HG03139 (cell line): ENCODE results near the gene TEX51.

ENCODE experiments used
- ATAC-seq: cut with Tn5 transposase; IDR thresholded peaks from one replicate; pipeline ENCODE4 v1.9.1; 2021; ENCODE audit not compliant: unreplicated experiment

Gene TEX51

DNA sequence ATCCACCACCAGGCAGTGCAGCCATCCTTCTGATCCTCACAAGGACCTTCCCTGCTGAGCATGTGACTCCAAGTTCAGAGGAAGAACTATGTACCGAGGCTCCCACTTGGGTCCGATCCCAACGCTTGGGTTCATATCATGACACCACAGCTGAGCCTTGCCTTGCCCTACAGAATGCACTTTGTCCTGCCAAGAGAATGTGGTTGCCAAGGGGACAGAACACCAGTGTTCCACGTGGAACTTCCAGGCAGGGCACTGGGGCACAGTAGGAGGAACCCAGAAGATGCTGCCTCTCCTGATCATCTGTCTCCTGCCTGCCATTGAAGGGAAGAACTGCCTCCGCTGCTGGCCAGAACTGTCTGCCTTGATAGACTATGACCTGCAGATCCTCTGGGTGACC is at the start of gene TEX51:
TSS of gene TEX51 (plus strand) at position 255 of the 400 bp plus-strand sequence. CDS start at position 284, 29 bp downstream.
- no peak for ATAC-seq

GRCh38 chr2:126849054-126849453 is 49.6 kb upstream of the TEX51 start:
- ATAC-seq = no peak

GRCh38 chr2:126849486-126849885 is 49.2 kb upstream of the TEX51 start:
- ATAC-seq = no peak

GRCh38 chr2:126849991-126850535 is 48.6 kb upstream of the TEX51 start:
- ATAC-seq = no peak

DNA sequence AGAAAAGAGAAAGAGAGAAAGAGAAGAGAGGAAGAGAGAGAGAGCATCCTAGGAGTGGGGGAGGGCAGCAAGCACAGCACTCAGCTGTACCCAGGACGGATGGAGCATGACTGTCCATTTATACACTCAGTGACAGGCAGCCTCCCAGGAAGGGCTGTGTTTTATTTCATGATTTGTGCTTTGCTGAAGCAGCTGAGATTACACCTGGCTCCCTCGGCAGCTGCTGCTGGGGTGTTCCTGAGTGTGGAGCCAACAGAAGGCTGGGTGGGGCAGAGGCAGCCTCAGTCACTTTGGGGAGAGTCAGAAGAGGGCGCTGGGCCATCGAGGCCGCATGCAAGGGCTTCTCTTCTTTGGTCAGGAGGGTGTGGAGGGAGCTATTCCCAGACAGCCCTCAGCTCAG is 47.8 kb upstream of the TEX51 start:
- ATAC-seq = no peak

DNA sequence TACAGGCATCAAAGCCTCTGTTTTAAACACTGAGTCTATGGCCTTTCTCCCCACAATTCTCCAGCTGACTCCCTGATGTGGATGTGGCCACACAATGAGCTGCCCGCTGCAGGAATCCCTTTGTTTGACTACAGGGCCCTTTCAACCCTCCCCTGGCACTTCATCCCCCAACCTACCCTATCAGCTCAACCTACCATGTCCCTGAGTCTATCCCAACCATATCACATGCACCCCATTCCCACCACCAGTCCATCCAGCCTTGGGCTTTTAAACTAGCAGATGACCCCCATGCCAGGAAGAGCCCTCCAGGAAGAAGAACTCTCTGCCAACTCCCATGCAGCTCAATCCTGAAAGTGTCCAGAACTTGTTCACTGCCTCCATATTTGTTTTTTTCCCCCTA is 46.9 kb upstream of the TEX51 start:
- ATAC-seq = no peak

DNA sequence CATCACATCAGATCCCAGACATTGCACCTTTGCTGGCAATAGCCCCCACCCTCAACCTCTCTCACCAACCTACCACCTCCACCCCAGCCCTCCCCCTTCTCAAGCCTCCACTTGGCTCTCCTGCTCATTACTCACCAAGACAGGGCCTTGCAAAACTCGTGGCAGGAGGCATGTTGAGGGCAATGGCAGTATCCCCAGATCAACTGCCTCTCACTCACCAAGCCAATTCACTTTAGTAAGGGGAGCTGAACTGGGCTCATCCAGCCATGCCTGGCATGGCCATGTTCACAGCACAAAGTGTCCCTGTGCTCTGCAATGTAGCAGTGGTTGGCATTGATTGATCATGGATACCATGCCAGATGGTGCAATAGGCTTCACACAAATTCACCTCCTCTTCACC is 46.3 kb upstream of the TEX51 start:
- no peak for ATAC-seq

GRCh38 chr2:126855606-126856005 is 43.1 kb upstream of the TEX51 start:
- no peak for ATAC-seq

DNA sequence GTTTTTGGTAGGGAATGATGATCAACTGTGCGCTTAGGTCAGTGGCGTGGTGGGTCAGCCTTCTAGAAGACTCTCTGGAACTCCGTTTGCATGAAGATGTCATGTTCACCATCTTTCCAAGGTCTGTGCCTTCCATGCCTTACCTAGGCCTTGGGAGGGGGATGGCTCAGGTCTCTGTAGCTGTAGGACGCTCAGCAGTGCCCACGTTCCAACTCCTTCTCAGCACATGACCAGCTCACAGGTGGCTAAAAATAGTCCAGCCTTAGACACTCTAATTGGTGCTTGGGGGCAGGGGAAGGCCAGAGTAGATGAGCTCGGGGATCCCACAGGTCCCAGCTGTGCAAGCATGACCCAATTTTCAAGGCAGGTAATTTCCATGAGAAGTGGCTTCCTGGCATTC is 42.3 kb upstream of the TEX51 start:
- ATAC-seq = no peak

GRCh38 chr2:126857502-126857901 is 41.2 kb upstream of the TEX51 start:
- no peak for ATAC-seq

DNA sequence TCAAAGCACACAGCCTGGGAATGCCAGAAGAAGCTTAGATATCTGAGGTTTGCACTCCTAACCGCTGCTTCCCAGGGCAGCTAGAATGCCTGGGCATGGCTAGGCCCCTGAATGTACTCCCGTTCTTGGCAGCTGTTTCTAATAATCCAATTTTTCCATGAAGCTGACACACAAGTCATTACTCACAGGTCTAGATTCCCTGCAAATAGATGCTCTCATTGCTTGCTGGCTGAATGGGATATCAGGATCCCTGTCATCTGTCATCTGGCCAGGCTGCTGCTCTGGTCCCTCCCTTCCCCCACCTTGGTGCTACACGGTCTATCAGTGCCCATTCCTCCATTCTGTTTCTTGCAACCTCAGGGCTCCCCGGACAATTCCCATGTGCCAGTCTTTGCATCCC is 40.7 kb upstream of the TEX51 start:
- ATAC-seq = no peak

DNA sequence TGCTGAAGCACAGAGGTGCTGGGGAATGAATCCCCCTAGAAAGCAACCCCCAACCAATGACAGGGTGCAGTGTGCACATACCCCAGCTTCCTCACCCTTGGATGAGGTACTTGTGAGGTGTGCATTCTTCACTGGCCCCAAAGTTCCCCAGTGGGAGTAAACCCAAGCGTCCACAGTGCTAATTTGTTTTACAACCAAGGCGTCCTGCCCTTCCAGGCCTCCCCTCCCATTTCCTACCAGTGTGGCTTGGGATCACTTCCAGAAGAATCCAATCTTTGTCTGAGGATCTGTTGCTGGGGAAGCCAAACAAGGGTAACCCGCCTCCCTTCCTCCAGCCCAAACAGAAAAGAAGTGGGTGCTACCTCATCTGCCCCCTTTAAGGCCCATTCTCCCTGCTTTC is 40.3 kb upstream of the TEX51 start:
- no peak for ATAC-seq

DNA sequence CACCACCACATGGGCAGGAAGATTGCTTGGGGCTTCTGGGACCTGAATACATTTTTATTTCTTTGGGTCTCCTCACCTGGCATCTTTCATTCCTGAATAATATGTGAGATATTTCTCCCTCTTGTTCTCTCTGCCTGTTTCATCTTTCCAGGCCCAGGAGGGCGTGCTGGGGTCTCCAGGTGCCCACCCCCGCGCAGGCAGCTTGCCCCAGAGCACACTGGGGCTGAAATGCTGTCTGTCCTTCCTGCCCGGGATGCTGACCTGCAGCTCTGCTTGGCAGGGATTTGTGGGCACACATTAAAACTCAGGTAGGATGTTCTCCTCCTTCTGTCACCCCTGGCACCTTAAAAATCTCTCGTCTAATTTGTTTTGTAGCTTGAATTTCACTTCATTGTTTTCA is 39.7 kb upstream of the TEX51 start:
- no peak for ATAC-seq

- ATAC-seq = no peak
Measured at GRCh38 chr2:126859631-126860030, 39.1 kb upstream of the TEX51 start.

DNA sequence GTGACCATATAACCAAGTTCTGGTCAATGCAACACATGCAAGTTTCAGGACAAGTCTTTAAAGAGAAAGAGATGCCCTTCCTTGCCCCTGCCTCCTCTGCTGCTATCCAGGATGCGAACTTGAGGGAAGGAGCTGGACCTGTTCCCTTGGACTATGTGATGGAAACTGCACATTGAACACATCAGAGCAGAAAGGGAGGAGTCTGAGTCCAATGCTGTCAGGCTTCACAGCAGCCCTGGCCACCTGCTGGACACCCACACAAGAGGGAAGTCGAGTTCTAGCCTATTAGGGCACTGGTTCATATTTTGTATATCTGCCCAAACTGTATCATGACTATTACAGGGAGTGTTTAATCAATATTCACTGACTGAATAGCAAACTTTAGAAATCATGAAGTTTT is 38.3 kb upstream of the TEX51 start:
- ATAC-seq = no peak

- ATAC-seq = no peak
Measured at GRCh38 chr2:126862730-126863129, 36.0 kb upstream of the TEX51 start.

- no peak for ATAC-seq
Measured at GRCh38 chr2:126863336-126864015, 35.2 kb upstream of the TEX51 start.

DNA sequence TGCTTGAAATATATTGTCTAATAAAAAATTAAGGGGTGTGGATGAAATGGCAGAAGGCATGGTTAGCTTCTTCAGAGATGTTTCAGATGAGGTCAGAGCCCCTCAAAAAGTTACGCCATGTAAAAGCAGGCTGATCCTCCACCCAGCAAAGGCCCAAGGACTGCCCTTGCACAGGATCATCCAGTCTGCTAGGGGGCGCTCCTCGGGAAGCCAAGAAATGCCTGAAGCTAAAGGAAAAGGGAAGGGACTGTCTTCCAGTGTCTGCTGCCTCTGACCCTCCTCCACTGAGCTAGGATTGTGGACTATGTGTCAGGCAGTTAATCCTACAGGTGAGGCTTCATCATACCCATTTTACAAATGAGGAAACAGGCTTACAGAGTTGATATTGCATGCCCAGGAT is 33.8 kb upstream of the TEX51 start:
- no peak for ATAC-seq

DNA sequence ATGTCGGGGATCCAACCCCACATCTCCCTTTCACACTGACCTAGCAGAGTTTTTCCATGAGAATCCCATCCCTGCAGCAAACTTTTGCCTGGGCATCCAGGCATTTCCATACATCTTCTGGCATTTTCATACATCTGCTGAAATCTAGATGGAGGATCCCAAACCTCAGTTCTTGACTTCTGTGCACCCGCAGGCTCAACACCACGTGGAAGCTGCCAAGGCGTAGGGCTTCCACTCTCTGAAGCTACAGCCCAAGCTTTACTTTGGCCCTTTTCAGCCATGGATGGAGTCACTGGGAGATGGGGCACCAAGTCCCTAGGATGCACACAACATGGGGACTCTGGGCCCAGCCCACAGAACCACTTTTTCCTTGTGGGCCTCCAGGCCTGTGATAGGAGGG is 32.2 kb upstream of the TEX51 start:
- ATAC-seq = no peak

GRCh38 chr2:126874961-126875360 is 23.7 kb upstream of the TEX51 start:
- no peak for ATAC-seq

GRCh38 chr2:126876631-126877030 is 22.1 kb upstream of the TEX51 start:
- no peak for ATAC-seq

- ATAC-seq = no peak
Measured at GRCh38 chr2:126877041-126877440, 21.6 kb upstream of the TEX51 start.
